ENCODE data around the gene TBC1D24.

The TBC1D24 gene

GRCh38 chr16:2483939-2484897, 9.3 kb downstream of the TBC1D24 start:
- WGBS (ENCODE audit: insufficient coverage, insufficient read length): no CpG with 5 or more reads among the region's 16 CpGs
- DNase-seq (ENCODE audit: low read depth, low spot score): no peak
- Histone ChIP-seq H3K4me3 (ENCODE audit: low read length) (no peak overlapping the region), H3K4me1 (ENCODE audit: control insufficient read depth, insufficient read depth, low read length) (no peaks in the 10 kb centered on the region), H3K36me3 (ENCODE audit: control insufficient read depth, insufficient read depth, low read length) (no peaks in the 10 kb centered on the region), H3K27ac (ENCODE audit: low read length) (no peak overlapping the region), H3K27me3 (ENCODE audit: control insufficient read depth, insufficient read depth, low read length) (no peaks in the 10 kb centered on the region), H3K9me3 (ENCODE audit: control insufficient read depth, insufficient read depth, low read length) (no peaks in the 10 kb centered on the region)

GRCh38 chr16:2484898-2485508, 10.1 kb downstream of the TBC1D24 start:
- H3K9me3 ChIP-seq (ENCODE audit: control insufficient read depth, insufficient read depth, low read length): no peaks in the 10 kb centered on the region
- no peaks in the 10 kb centered on the region for H3K36me3 ChIP-seq (ENCODE audit: control insufficient read depth, insufficient read depth, low read length)
- no peak overlapping the region for H3K27ac ChIP-seq (ENCODE audit: low read length)
- WGBS (ENCODE audit: insufficient coverage, insufficient read length): no CpG with 5 or more reads among the region's 13 CpGs
- DNase-seq (ENCODE audit: low read depth, low spot score): no peak
- no peak overlapping the region for H3K4me3 ChIP-seq (ENCODE audit: low read length)
- no peaks in the 10 kb centered on the region for H3K4me1 ChIP-seq (ENCODE audit: control insufficient read depth, insufficient read depth, low read length)
- H3K27me3 ChIP-seq (ENCODE audit: control insufficient read depth, insufficient read depth, low read length): no peaks in the 10 kb centered on the region

GRCh38 chr16:2485811-2486507, 11.0 kb downstream of the TBC1D24 start:
- no CpG with 5 or more reads among the region's 33 CpGs for WGBS (ENCODE audit: insufficient coverage, insufficient read length)
- no peaks in the 10 kb centered on the region for H3K27me3 ChIP-seq (ENCODE audit: control insufficient read depth, insufficient read depth, low read length)
- DNase-seq (ENCODE audit: low read depth, low spot score): no peak
- no peaks in the 10 kb centered on the region for H3K4me1 ChIP-seq (ENCODE audit: control insufficient read depth, insufficient read depth, low read length)
- H3K4me3 ChIP-seq (ENCODE audit: low read length): no peak overlapping the region
- no peak overlapping the region for H3K27ac ChIP-seq (ENCODE audit: low read length)
- H3K9me3 ChIP-seq (ENCODE audit: control insufficient read depth, insufficient read depth, low read length): no peaks in the 10 kb centered on the region
- H3K36me3 ChIP-seq (ENCODE audit: control insufficient read depth, insufficient read depth, low read length): no peaks in the 10 kb centered on the region

GRCh38 chr16:2486645-2487516, 12.0 kb downstream of the TBC1D24 start:
- no peak overlapping the region for H3K27ac ChIP-seq (ENCODE audit: low read length)

GRCh38 chr16:2487517-2487842, 12.6 kb downstream of the TBC1D24 start:
- H3K4me1 ChIP-seq (ENCODE audit: control insufficient read depth, insufficient read depth, low read length): no peaks in the 10 kb centered on the region
- H3K4me3 ChIP-seq (ENCODE audit: low read length): no peak overlapping the region
- H3K27me3 ChIP-seq (ENCODE audit: control insufficient read depth, insufficient read depth, low read length): no peaks in the 10 kb centered on the region
- H3K27ac ChIP-seq (ENCODE audit: low read length): no peak overlapping the region
- WGBS (ENCODE audit: insufficient coverage, insufficient read length): no CpG with 5 or more reads among the region's 8 CpGs
- H3K9me3 ChIP-seq (ENCODE audit: control insufficient read depth, insufficient read depth, low read length): no peaks in the 10 kb centered on the region
- no peak for DNase-seq (ENCODE audit: low read depth, low spot score)
- no peaks in the 10 kb centered on the region for H3K36me3 ChIP-seq (ENCODE audit: control insufficient read depth, insufficient read depth, low read length)

More at GRCh38 chr16:2486645-2487516, 12.0 kb downstream of the TBC1D24 start:
- whole genome bisulfite sequencing (ENCODE audit: insufficient coverage, insufficient read length): no CpG with 5 or more reads among the region's 29 CpGs
- H3K9me3 ChIP-seq (ENCODE audit: control insufficient read depth, insufficient read depth, low read length): no peaks in the 10 kb centered on the region
- no peak overlapping the region for H3K4me3 ChIP-seq (ENCODE audit: low read length)
- H3K27me3 ChIP-seq (ENCODE audit: control insufficient read depth, insufficient read depth, low read length): no peaks in the 10 kb centered on the region
- H3K36me3 ChIP-seq (ENCODE audit: control insufficient read depth, insufficient read depth, low read length): no peaks in the 10 kb centered on the region
- no peak for DNase-seq (ENCODE audit: low read depth, low spot score)
- H3K4me1 ChIP-seq (ENCODE audit: control insufficient read depth, insufficient read depth, low read length): no peaks in the 10 kb centered on the region

- Histone ChIP-seq H3K27me3 (ENCODE audit: control insufficient read depth, insufficient read depth, low read length) (no peaks in the 10 kb centered on the region), H3K4me3 (ENCODE audit: low read length) (no peak overlapping the region), H3K27ac (ENCODE audit: low read length) (no peak overlapping the region), H3K36me3 (ENCODE audit: control insufficient read depth, insufficient read depth, low read length) (no peaks in the 10 kb centered on the region), H3K9me3 (ENCODE audit: control insufficient read depth, insufficient read depth, low read length) (no peaks in the 10 kb centered on the region), H3K4me1 (ENCODE audit: control insufficient read depth, insufficient read depth, low read length) (no peaks in the 10 kb centered on the region)
- DNase-seq (ENCODE audit: low read depth, low spot score): no peak
- WGBS (ENCODE audit: insufficient coverage, insufficient read length): no CpG with 5 or more reads among the region's 15 CpGs
These were observed 13.1 kb downstream of the TBC1D24 start for GRCh38 chr16:2487903-2488531.

GRCh38 chr16:2489581-2489980, 14.7 kb downstream of the TBC1D24 start:
- no peak for DNase-seq (ENCODE audit: low read depth, low spot score)
- WGBS (ENCODE audit: insufficient coverage, insufficient read length): no CpG with 5 or more reads among the region's 16 CpGs

GRCh38 chr16:2490190-2491105, 15.5 kb downstream of the TBC1D24 start:
- no peaks in the 10 kb centered on the region for H3K9me3 ChIP-seq (ENCODE audit: control insufficient read depth, insufficient read depth, low read length)
- no CpG with 5 or more reads among the region's 23 CpGs for WGBS (ENCODE audit: insufficient coverage, insufficient read length)
- no peak for DNase-seq (ENCODE audit: low read depth, low spot score)
- no peak overlapping the region; the same call in 1 of the 2 replicates for H3K4me3 ChIP-seq (ENCODE audit: low read length)
- H3K4me1 ChIP-seq (ENCODE audit: control insufficient read depth, insufficient read depth, low read length): no peaks in the 10 kb centered on the region
- H3K36me3 ChIP-seq (ENCODE audit: control insufficient read depth, insufficient read depth, low read length): no peaks in the 10 kb centered on the region
- no peak overlapping the region for H3K27ac ChIP-seq (ENCODE audit: low read length)
- H3K27me3 ChIP-seq (ENCODE audit: control insufficient read depth, insufficient read depth, low read length): no peaks in the 10 kb centered on the region

More at GRCh38 chr16:2489581-2489980, 14.7 kb downstream of the TBC1D24 start:
- no peaks in the 10 kb centered on the region for H3K9me3 ChIP-seq (ENCODE audit: control insufficient read depth, insufficient read depth, low read length)
- H3K4me1 ChIP-seq (ENCODE audit: control insufficient read depth, insufficient read depth, low read length): no peaks in the 10 kb centered on the region
- H3K27me3 ChIP-seq (ENCODE audit: control insufficient read depth, insufficient read depth, low read length): no peaks in the 10 kb centered on the region
- no peaks in the 10 kb centered on the region for H3K36me3 ChIP-seq (ENCODE audit: control insufficient read depth, insufficient read depth, low read length)
- H3K27ac ChIP-seq (ENCODE audit: low read length): no peak overlapping the region
- H3K4me3 ChIP-seq (ENCODE audit: low read length): no peak overlapping the region

- Histone ChIP-seq H3K36me3 (ENCODE audit: control insufficient read depth, insufficient read depth, low read length) (peaks cover 11% of the 10 kb centered on the region), H3K27ac (ENCODE audit: low read length) (no peak overlapping the region)
These were observed 17.4 kb downstream of the TBC1D24 start for GRCh38 chr16:2492292-2492691.

More at GRCh38 chr16:2492292-2492691, 17.4 kb downstream of the TBC1D24 start:
- no CpG with 5 or more reads among the region's 13 CpGs for WGBS (ENCODE audit: insufficient coverage, insufficient read length)
- Histone ChIP-seq H3K27me3 (ENCODE audit: control insufficient read depth, insufficient read depth, low read length) (no peaks in the 10 kb centered on the region), H3K4me3 (ENCODE audit: low read length) (no peak overlapping the region), H3K9me3 (ENCODE audit: control insufficient read depth, insufficient read depth, low read length) (no peaks in the 10 kb centered on the region), H3K4me1 (ENCODE audit: control insufficient read depth, insufficient read depth, low read length) (no peaks in the 10 kb centered on the region)
- no peak for DNase-seq (ENCODE audit: low read depth, low spot score)

All from iPS DF 6.9 (cell line).